CD14-positive monocyte (primary cell): ENCODE data around the gene DCLK2. TPM values are rescaled to one million over a fixed set of nuclear protein-coding genes. Genes with fewer than 3 reads are reported as not detected.

ENCODE experiments used
- DNase-seq, 3 donors: peaks; one replicate each; pipeline ENCODE4 v3.0.0-alpha.2; 2011 to 2022
- H2AFZ ChIP-seq: 2 replicates; pipeline ENCODE4 v1.6.0; 2012; ENCODE audit warnings: mild to moderate bottlenecking, low read depth, low read length, inconsistent platforms; ENCODE audit not compliant: insufficient read depth, poor library complexity, severe bottlenecking
- H3K27ac ChIP-seq, 2 donors: 1 replicate in 1 of 2; 2 replicates in 1 of 2; pipeline ENCODE4 v1.5.1; 2012 to 2013; ENCODE audit warnings: low read length in 2 of 2, control low read depth in 1 of 2, inconsistent platforms in 1 of 2, low read depth in 1 of 2, mild to moderate bottlenecking in 1 of 2
- H3K27me3 ChIP-seq, 2 donors: one replicate each; pipeline versions ENCODE4 v1.6.0 to v1.6.1; 2011 to 2013; ENCODE audit warnings: low read length in 2 of 2; ENCODE audit not compliant: control insufficient read depth in 2 of 2, insufficient read depth in 2 of 2
- H3K36me3 ChIP-seq, 2 donors: replicated peaks in 1 of 2; 1 replicate in 1 of 2; 2 replicates in 1 of 2; pipeline versions ENCODE4 v1.5.1 to v1.6.1; 2012 to 2013; ENCODE audit warnings: low read length in 2 of 2, control low read depth in 1 of 2, inconsistent platforms in 1 of 2, mild to moderate bottlenecking in 1 of 2; ENCODE audit not compliant: insufficient read depth in 2 of 2, control insufficient read depth in 1 of 2
- H3K4me1 ChIP-seq, 2 donors: 1 replicate in 1 of 2; 2 replicates in 1 of 2; pipeline versions ENCODE4 v1.5.1 to v1.6.1; 2012 to 2013; ENCODE audit warnings: low read length in 2 of 2, control low read depth in 1 of 2, inconsistent platforms in 1 of 2, mild to moderate bottlenecking in 1 of 2, moderate library complexity in 1 of 2; ENCODE audit not compliant: insufficient read depth in 2 of 2, control insufficient read depth in 1 of 2
- H3K4me2 ChIP-seq: replicated peaks from 2 replicates; pipeline ENCODE3; 2012; ENCODE audit warnings: low read length, moderate library complexity, mild to moderate bottlenecking; ENCODE audit not compliant: poor library complexity, severe bottlenecking; ENCODE audit errors: extremely low read depth
- H3K4me3 ChIP-seq, 3 experiments: fragments of 200-600 bp in 1 of 3; sonication (generic) in 1 of 3; replicated peaks in 1 of 3; 1 replicate in 2 of 3; 2 replicates in 1 of 3; pipeline ENCODE4 v1.5.1; 2011 to 2013; ENCODE audit warnings: low read length in 3 of 3, mild to moderate bottlenecking in 3 of 3, control low read depth in 2 of 3, low read depth in 2 of 3, inconsistent platforms in 1 of 3, moderate library complexity in 1 of 3
- H3K79me2 ChIP-seq: 2 replicates; pipeline ENCODE4 v1.6.0; 2012; ENCODE audit warnings: mild to moderate bottlenecking, control low read depth, inconsistent platforms, low read length, moderate library complexity; ENCODE audit not compliant: insufficient read depth
- H3K9ac ChIP-seq: 2 replicates; pipeline ENCODE4 v1.6.0; 2017; ENCODE audit warnings: low read length, mild to moderate bottlenecking; ENCODE audit not compliant: insufficient read depth, poor library complexity, severe bottlenecking
- H3K9me3 ChIP-seq, 2 donors: replicated peaks in 1 of 2; 1 replicate in 1 of 2; 2 replicates in 1 of 2; pipeline versions ENCODE4 v1.5.1 to v1.6.1; 2012 to 2013; ENCODE audit warnings: low read length in 2 of 2, control low read depth in 1 of 2; ENCODE audit not compliant: control insufficient read depth in 1 of 2, insufficient read depth in 1 of 2
- H4K20me1 ChIP-seq: 2 replicates; pipeline ENCODE4 v1.6.0; 2012; ENCODE audit warnings: mild to moderate bottlenecking, low read length, control low read depth, moderate library complexity; ENCODE audit not compliant: insufficient read depth
- H3K27ac Mint-ChIP-seq, 7 donors: one replicate each; pipeline ENCODE4 v1.8.0; 2020; ENCODE audit warnings: mild to moderate bottlenecking in 7 of 7, mixed read lengths in 7 of 7, moderate library complexity in 6 of 7, inconsistent platforms in 2 of 7
- H3K27me3 Mint-ChIP-seq, 3 donors: one replicate each; pipeline ENCODE4 v1.8.0; 2021 to 2022; ENCODE audit warnings: low read depth in 3 of 3, mild to moderate bottlenecking in 3 of 3, mixed read lengths in 3 of 3, moderate library complexity in 3 of 3, inconsistent platforms in 1 of 3
- H3K36me3 Mint-ChIP-seq, 2 donors: one replicate each; pipeline ENCODE4 v1.8.0; 2020; ENCODE audit warnings: mixed read lengths in 2 of 2, inconsistent platforms in 1 of 2, mild to moderate bottlenecking in 1 of 2
- H3K4me1 Mint-ChIP-seq: one replicate; pipeline ENCODE4 v1.8.0; 2020; ENCODE audit warnings: mild to moderate bottlenecking, mixed read lengths
- H3K4me3 Mint-ChIP-seq, 2 donors: one replicate each; pipeline ENCODE4 v1.8.0; 2020; ENCODE audit warnings: mild to moderate bottlenecking in 2 of 2, mixed read lengths in 2 of 2, moderate library complexity in 1 of 2
- H3K9me3 Mint-ChIP-seq, 7 donors: one replicate each; pipeline ENCODE4 v1.8.0; 2020 to 2022; ENCODE audit warnings: mixed read lengths in 7 of 7, mild to moderate bottlenecking in 6 of 7, moderate library complexity in 6 of 7, inconsistent platforms in 2 of 7
- CTCF ChIP-seq: fragments of 200-600 bp; IDR thresholded peaks from one replicate; pipeline ENCODE4 v1.8.0; 2022; ENCODE audit warnings: antibody characterized with exemption, mild to moderate bottlenecking
- WGBS: methylation state at CpG from one replicate; pipeline ENCODE4 v1.1.5; 2013; ENCODE audit warnings: missing lambda C conversion rate; ENCODE audit not compliant: insufficient coverage; 5-methylcytosine and 5-hydroxymethylcytosine counted together
- intact Hi-C, 2 donors: fragments of 100-400 bp; cut with micrococcal nuclease; formaldehyde crosslinking; loops; one replicate each; pipeline versions ENCODE4 v1.15.0 to v1.15.1; 2023
- polyA plus RNA-seq, 3 donors: library from polyadenylated mRNA; depleted of rRNA in 1 of 3; unstranded in 2 of 3; stranded (reverse) in 1 of 3; fragments of 300-500 nt in 2 of 3; fragments of >200 nt in 1 of 3; fragmentation: Illumina TruSeq in 2 of 3; gene quantifications; 1 replicate in 2 of 3; 2 replicates in 1 of 3; pipeline ENCODE4 v1.2.3, GENCODE V29; 2012 to 2021

Gene DCLK2
- polyA plus RNA-seq, 3 donors = 0.13 TPM; not detected in 2

- no peaks in the 10 kb centered on the region for H3K27me3 ChIP-seq
- no peak overlapping the region for H3K4me3 ChIP-seq
- Mint-ChIP-seq H3K4me1 (no peaks in the 10 kb centered on the region), H3K27ac (no peak overlapping the region), H3K36me3 (peaks cover 0 to under 1% of the 10 kb centered on the region in 2 donors), H3K4me3 (no peak overlapping the region), H3K27me3 (no peaks in the 10 kb centered on the region), H3K9me3 (peaks cover 0 to 2% (median 0%) of the 10 kb centered on the region in 7 donors)
- H3K9ac ChIP-seq = no peak overlapping the region
- H4K20me1 ChIP-seq = no peaks in the 10 kb centered on the region
- H3K4me2 ChIP-seq = no peak overlapping the region
- DNase-seq = no peak
- WGBS = 85% methylated on average over 3 of the region's 3 CpGs
- H3K9me3 ChIP-seq = no peaks in the 10 kb centered on the region
- intact Hi-C loops = no loop called here
- no peaks in the 10 kb centered on the region for H3K36me3 ChIP-seq
- H3K4me1 ChIP-seq = no peaks in the 10 kb centered on the region
- TF ChIP-seq CTCF = no peak
- H3K79me2 ChIP-seq = no peaks in the 10 kb centered on the region
- no peak overlapping the region for H3K27ac ChIP-seq
- H2AFZ ChIP-seq = no peak overlapping the region
These were observed 28.6 kb downstream of the DCLK2 start for GRCh38 chr4:150106886-150107285.

DNA sequence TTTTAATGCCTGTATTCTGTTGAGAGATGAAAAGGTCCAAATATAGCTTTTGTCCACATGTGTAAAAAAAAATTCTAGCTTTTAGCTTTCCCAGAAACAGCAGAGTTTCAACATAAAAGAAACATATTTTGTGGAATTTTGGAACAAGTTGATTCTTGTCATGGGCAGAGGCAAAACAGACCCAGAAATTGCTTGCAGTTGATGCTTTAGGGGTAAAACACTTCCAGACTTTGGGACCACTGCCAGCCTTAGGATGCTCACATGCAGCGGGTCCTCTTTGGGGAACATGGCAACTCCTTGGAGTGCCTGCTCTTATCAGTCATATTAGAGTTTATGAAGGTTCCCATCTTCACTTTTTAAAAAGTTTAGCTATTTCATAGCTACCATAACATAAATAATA lies 30.4 kb downstream of the DCLK2 start:
- intact Hi-C loops = no loop called here

More for the DNA sequence above, 30.4 kb downstream of the DCLK2 start:
- Histone ChIP-seq H3K4me3 (no peak overlapping the region), H2AFZ (no peak overlapping the region), H3K4me1 (no peaks in the 10 kb centered on the region), H3K4me2 (no peak overlapping the region), H4K20me1 (no peaks in the 10 kb centered on the region), H3K27me3 (no peaks in the 10 kb centered on the region), H3K27ac (no peak overlapping the region), H3K36me3 (no peaks in the 10 kb centered on the region), H3K79me2 (no peaks in the 10 kb centered on the region), H3K9ac (no peak overlapping the region), H3K9me3 (no peaks in the 10 kb centered on the region)
- no peak for DNase-seq
- Mint-ChIP-seq H3K9me3 (peaks cover 0 to 4% (median 1%) of the 10 kb centered on the region in 7 donors), H3K27ac (no peak overlapping the region), H3K36me3 (peaks cover 0 to 3% of the 10 kb centered on the region in 2 donors), H3K27me3 (no peaks in the 10 kb centered on the region), H3K4me1 (no peaks in the 10 kb centered on the region), H3K4me3 (no peak overlapping the region)
- WGBS = no CpG with 5 or more reads among the region's 1 CpG
- TF ChIP-seq CTCF = no peak
